Measurements from ENCODE around the gene PSME4. TPM values are rescaled to one million over a fixed set of nuclear protein-coding genes. Genes with fewer than 3 reads are reported as not detected.

Gene PSME4
- total and polyA plus RNA-seq, 4 donors, result 15.4 to 52.8 (median 28.4) TPM

DNA sequence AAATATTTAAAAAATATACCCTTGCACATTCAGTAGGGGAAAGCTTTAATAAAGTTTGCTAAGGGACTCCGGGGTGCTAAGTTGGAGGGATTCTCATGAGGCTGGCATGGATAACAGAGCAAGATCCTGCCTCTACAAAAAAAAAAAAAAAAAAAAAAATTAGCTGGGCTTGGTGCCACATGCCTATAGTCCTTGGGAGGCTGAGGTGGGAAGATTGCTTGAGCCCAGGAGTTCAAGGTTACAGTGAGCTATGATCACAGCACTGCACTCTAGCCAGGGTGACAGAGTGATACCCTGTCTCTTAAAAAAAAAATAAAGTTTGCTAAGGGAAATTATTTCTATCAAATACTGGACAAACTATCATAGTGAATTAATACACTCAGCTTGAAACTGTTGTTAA is 93.7 kb downstream of the PSME4 start:
- 48% methylated on average over 1 of the region's 1 CpG for WGBS
- Histone ChIP-seq H3K9ac (ENCODE audit: low read depth in 1 of 2, low read length in 2 of 2) (no peak overlapping the region), H3K27me3 (ENCODE audit: control insufficient read depth in 4 of 4, insufficient read depth in 4 of 4, low read length in 3 of 4) (no peaks in the 10 kb centered on the region), H3K27ac (ENCODE audit: low read depth in 1 of 2, low read length in 2 of 2) (no peak overlapping the region), H3K36me3 (ENCODE audit: control insufficient read depth in 4 of 4, insufficient read depth in 3 of 4, low read depth in 1 of 4, low read length in 3 of 4) (peaks cover 6 to 39% (median 25%) of the 10 kb centered on the region in 4 donors), H3K4me3 (ENCODE audit: low read depth in 1 of 3, low read length in 3 of 3) (no peak overlapping the region), H3K9me3 (ENCODE audit: control insufficient read depth in 4 of 4, low read length in 3 of 4) (no peaks in the 10 kb centered on the region), H3K4me1 (ENCODE audit: control insufficient read depth in 4 of 4, insufficient read depth in 4 of 4, low read length in 3 of 4) (no peaks in the 10 kb centered on the region)
- TF ChIP-seq, protein P1, sequence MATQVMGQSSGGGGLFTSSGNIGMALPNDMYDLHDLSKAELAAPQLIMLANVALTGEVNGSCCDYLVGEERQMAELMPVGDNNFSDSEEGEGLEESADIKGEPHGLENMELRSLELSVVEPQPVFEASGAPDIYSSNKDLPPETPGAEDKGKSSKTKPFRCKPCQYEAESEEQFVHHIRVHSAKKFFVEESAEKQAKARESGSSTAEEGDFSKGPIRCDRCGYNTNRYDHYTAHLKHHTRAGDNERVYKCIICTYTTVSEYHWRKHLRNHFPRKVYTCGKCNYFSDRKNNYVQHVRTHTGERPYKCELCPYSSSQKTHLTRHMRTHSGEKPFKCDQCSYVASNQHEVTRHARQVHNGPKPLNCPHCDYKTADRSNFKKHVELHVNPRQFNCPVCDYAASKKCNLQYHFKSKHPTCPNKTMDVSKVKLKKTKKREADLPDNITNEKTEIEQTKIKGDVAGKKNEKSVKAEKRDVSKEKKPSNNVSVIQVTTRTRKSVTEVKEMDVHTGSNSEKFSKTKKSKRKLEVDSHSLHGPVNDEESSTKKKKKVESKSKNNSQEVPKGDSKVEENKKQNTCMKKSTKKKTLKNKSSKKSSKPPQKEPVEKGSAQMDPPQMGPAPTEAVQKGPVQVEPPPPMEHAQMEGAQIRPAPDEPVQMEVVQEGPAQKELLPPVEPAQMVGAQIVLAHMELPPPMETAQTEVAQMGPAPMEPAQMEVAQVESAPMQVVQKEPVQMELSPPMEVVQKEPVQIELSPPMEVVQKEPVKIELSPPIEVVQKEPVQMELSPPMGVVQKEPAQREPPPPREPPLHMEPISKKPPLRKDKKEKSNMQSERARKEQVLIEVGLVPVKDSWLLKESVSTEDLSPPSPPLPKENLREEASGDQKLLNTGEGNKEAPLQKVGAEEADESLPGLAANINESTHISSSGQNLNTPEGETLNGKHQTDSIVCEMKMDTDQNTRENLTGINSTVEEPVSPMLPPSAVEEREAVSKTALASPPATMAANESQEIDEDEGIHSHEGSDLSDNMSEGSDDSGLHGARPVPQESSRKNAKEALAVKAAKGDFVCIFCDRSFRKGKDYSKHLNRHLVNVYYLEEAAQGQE (IDR thresholded peaks at IDR 0.05), result no peak
- TF ChIP-seq RXRA (IDR thresholded peaks at IDR 0.05) (no peak), GABPA (IDR thresholded peaks at IDR 0.05 in 1 of 2, conservative IDR thresholded peaks at IDR 0.05 in 1 of 2) (no peak), RAD21 (IDR thresholded peaks at IDR 0.05) (no peak), NR2F2 (IDR thresholded peaks at IDR 0.05) (no peak), FOXA2 (IDR thresholded peaks at IDR 0.05) (no peak), MAX (IDR thresholded peaks at IDR 0.05) (no peak), YY1 (IDR thresholded peaks at IDR 0.05) (no peak), SP1 (IDR thresholded peaks at IDR 0.05) (no peak), TAF1 (conservative IDR thresholded peaks at IDR 0.05) (no peak), HNF4A (conservative IDR thresholded peaks at IDR 0.05) (no peak), ATF3 (IDR thresholded peaks at IDR 0.05) (no peak), JUND (IDR thresholded peaks at IDR 0.05) (no peak), HNF4G (IDR thresholded peaks at IDR 0.05) (no peak), EGR1 (IDR thresholded peaks at IDR 0.05; ENCODE audit: low read depth in 2 of 2) (no peak), CTCF (IDR thresholded peaks at IDR 0.05; ENCODE audit: low read depth, low read length, missing input control) (no peak), FOXA1 (IDR thresholded peaks at IDR 0.05) (no peak)
- TF ChIP-seq, protein P2, sequence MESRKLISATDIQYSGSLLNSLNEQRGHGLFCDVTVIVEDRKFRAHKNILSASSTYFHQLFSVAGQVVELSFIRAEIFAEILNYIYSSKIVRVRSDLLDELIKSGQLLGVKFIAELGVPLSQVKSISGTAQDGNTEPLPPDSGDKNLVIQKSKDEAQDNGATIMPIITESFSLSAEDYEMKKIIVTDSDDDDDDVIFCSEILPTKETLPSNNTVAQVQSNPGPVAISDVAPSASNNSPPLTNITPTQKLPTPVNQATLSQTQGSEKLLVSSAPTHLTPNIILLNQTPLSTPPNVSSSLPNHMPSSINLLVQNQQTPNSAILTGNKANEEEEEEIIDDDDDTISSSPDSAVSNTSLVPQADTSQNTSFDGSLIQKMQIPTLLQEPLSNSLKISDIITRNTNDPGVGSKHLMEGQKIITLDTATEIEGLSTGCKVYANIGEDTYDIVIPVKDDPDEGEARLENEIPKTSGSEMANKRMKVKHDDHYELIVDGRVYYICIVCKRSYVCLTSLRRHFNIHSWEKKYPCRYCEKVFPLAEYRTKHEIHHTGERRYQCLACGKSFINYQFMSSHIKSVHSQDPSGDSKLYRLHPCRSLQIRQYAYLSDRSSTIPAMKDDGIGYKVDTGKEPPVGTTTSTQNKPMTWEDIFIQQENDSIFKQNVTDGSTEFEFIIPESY (IDR thresholded peaks at IDR 0.05), result no peak
- DNase-seq (ENCODE audit: low spot score), result no peak

Measured in liver (tissue), 9 donors.